DMS53 (cell line): ENCODE results near the gene TTC21A.
"Not testable (repeated sequence)": the region's sequence is repeated elsewhere in the genome, so short reads cannot be mapped to it uniquely, and the experiment has no call there.

Experiments
- DNase-seq: peaks from one replicate; lab custom pipeline; 2025; lab: John Stamatoyannopoulos, UW

TTC21A gene

GRCh38 chr3:39150803-39151631 is 43.5 kb downstream of the TTC21A start:
- peak; percentile 51 for DNase-seq

- no peak for DNase-seq
Observed at GRCh38 chr3:39153977-39154279, 46.4 kb downstream of the TTC21A start.

GRCh38 chr3:39154280-39155021 is 47.0 kb downstream of the TTC21A start:
- DNase-seq, result peak; percentile 27

- DNase-seq, result no peak
Observed at GRCh38 chr3:39156421-39156820, 48.9 kb downstream of the TTC21A start.

GRCh38 chr3:39157359-39157758 is 49.9 kb downstream of the TTC21A start:
- DNase-seq, result no peak

GRCh38 chr3:39158148-39158715 is 50.8 kb downstream of the TTC21A start:
- DNase-seq, result no peak

- no peak for DNase-seq
Observed at GRCh38 chr3:39164414-39164813, 56.9 kb downstream of the TTC21A start.

GRCh38 chr3:39165518-39165917 is 58.0 kb downstream of the TTC21A start:
- DNase-seq, result no peak

- DNase-seq, result peak; percentile 61
Observed at GRCh38 chr3:39166134-39166710, 58.7 kb downstream of the TTC21A start.

GRCh38 chr3:39166932-39167532 is 59.6 kb downstream of the TTC21A start:
- no peak for DNase-seq

GRCh38 chr3:39168156-39168780 is 60.8 kb downstream of the TTC21A start:
- DNase-seq, result no peak

- no peak for DNase-seq
Observed at GRCh38 chr3:39169712-39170111, 62.2 kb downstream of the TTC21A start.

- DNase-seq, result no peak
Observed at GRCh38 chr3:39170461-39170860, 63.0 kb downstream of the TTC21A start.

GRCh38 chr3:39170877-39171276 is 63.4 kb downstream of the TTC21A start:
- not testable (repeated sequence) for DNase-seq

- peak; percentile 21 for DNase-seq
Observed at GRCh38 chr3:39171860-39172259, 64.4 kb downstream of the TTC21A start.

- DNase-seq, result no peak
Observed at GRCh38 chr3:39173318-39174125, 66.0 kb downstream of the TTC21A start.

- DNase-seq, result no peak
Observed at GRCh38 chr3:39176025-39176714, 68.7 kb downstream of the TTC21A start.

GRCh38 chr3:39177708-39178332 is 70.3 kb downstream of the TTC21A start:
- DNase-seq, result peak; percentile 79

- DNase-seq, result peak; percentile 9
Observed at GRCh38 chr3:39178553-39178952, 71.1 kb downstream of the TTC21A start.

- DNase-seq, result peak; percentile 23
Observed at GRCh38 chr3:39180183-39180545, 72.7 kb downstream of the TTC21A start.
